Measurements from ENCODE around the gene COBLL1.

COBLL1 gene

DNA sequence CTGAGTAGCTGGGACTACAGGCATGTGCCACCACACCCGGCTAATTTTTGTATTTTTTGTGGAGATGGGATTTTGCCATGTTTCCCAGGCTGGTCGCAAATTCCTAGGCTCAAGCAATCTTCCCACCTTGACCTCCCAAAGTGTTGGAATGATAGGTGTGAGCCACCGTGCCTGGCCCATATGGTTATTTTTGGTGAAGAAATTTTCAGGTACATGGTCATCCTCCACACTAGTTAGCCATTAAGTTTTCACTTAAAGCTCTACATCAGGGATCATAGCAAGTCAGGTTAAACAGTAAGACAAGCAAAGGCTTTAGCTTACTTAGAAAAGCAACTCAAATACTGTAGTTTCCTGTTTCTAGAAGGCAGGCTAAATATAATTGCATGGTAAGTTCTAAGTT is 116.1 kb downstream of the COBLL1 start:
- no peak for DNase-seq
- Histone ChIP-seq H3K4me3 (ENCODE audit: low read depth in 1 of 2, low read length in 2 of 2) (no peak overlapping the region; a peak in 1 of 4 replicates), H3K9ac (ENCODE audit: low read depth, low read length) (no peak overlapping the region), H3K9me3 (ENCODE audit: insufficient read depth, low read length, severe bottlenecking) (no peaks in the 10 kb centered on the region), H3K4me1 (ENCODE audit: insufficient read depth, low read length) (no peaks in the 10 kb centered on the region), H3K36me3 (ENCODE audit: insufficient read depth, low read length) (no peaks in the 10 kb centered on the region), H3K4me2 (ENCODE audit: insufficient read depth, low read length) (no peak overlapping the region), H3K27me3 (ENCODE audit: insufficient read depth, low read length, poor library complexity) (no peaks in the 10 kb centered on the region), H3K79me2 (ENCODE audit: insufficient read depth, low read length) (no peaks in the 10 kb centered on the region), H4K20me1 (ENCODE audit: insufficient read depth, low read length) (no peaks in the 10 kb centered on the region), H3K27ac (ENCODE audit: low read length) (no peak overlapping the region), H2AFZ (ENCODE audit: low read depth, low read length) (no peak overlapping the region)
- ATAC-seq (ENCODE audit: insufficient read depth, low read depth), result no peak
- TF ChIP-seq, protein P1, sequence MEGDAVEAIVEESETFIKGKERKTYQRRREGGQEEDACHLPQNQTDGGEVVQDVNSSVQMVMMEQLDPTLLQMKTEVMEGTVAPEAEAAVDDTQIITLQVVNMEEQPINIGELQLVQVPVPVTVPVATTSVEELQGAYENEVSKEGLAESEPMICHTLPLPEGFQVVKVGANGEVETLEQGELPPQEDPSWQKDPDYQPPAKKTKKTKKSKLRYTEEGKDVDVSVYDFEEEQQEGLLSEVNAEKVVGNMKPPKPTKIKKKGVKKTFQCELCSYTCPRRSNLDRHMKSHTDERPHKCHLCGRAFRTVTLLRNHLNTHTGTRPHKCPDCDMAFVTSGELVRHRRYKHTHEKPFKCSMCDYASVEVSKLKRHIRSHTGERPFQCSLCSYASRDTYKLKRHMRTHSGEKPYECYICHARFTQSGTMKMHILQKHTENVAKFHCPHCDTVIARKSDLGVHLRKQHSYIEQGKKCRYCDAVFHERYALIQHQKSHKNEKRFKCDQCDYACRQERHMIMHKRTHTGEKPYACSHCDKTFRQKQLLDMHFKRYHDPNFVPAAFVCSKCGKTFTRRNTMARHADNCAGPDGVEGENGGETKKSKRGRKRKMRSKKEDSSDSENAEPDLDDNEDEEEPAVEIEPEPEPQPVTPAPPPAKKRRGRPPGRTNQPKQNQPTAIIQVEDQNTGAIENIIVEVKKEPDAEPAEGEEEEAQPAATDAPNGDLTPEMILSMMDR (IDR thresholded peaks at IDR 0.05; ENCODE audit: borderline replicate concordance, extremely low read depth, low read length, poor library complexity, severe bottlenecking), result no peak
- TF ChIP-seq EZH2 (IDR thresholded peaks at IDR 0.05; ENCODE audit: borderline replicate concordance, low read depth, low read length, severe bottlenecking), result no peak

DNA sequence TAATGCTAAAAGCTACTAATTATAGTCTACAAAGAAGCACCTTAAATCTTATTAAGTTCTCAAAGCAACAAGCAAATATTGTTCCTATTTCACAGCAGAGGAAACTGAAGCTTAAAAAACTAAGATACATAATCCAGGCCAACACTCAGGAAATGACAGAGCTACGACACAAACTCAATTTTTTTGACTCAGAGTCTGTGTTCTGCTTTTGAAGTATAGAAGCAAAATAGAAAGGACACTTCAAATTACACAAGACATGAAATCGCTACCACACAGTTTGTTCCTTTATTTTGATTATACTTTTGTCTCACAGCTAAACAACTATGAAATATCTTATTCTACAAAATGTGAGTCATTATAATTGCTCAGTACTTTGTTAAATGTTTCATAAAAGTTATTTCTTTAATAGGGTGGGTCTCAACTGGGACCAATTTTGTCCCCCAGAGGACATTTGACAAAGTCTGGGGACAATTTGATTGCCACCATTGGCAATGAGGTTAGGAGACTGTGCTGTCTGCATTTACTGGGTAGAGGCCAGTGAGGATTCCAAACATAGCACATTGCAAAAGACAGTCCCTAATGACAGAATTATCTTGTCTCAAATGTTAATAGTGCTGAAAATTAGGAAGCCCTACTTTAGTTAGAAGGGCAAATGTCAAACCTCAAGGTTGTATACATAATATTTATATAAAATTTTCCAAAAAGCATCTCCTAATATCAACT is 118.8 kb downstream of the COBLL1 start:
- DNase-seq (no peak), ATAC-seq (ENCODE audit: insufficient read depth, low read depth) (no peak)
- H3K4me2 ChIP-seq (ENCODE audit: insufficient read depth, low read length), result no peak overlapping the region
- H4K20me1 ChIP-seq (ENCODE audit: insufficient read depth, low read length), result no peaks in the 10 kb centered on the region
- no peaks in the 10 kb centered on the region for H3K27me3 ChIP-seq (ENCODE audit: insufficient read depth, low read length, poor library complexity)
- TF ChIP-seq, protein P1 (IDR thresholded peaks at IDR 0.05; ENCODE audit: borderline replicate concordance, extremely low read depth, low read length, poor library complexity, severe bottlenecking), result no peak
- no peak for TF ChIP-seq EZH2 (IDR thresholded peaks at IDR 0.05; ENCODE audit: borderline replicate concordance, low read depth, low read length, severe bottlenecking)
- no peak overlapping the region for H3K27ac ChIP-seq (ENCODE audit: low read length)
- H3K4me3 ChIP-seq (ENCODE audit: low read depth in 1 of 2, low read length in 2 of 2), result no peak overlapping the region
- H2AFZ ChIP-seq (ENCODE audit: low read depth, low read length), result no peak overlapping the region
- no peaks in the 10 kb centered on the region for H3K36me3 ChIP-seq (ENCODE audit: insufficient read depth, low read length)
- no peaks in the 10 kb centered on the region for H3K79me2 ChIP-seq (ENCODE audit: insufficient read depth, low read length)
- no peaks in the 10 kb centered on the region for H3K4me1 ChIP-seq (ENCODE audit: insufficient read depth, low read length)
- no peaks in the 10 kb centered on the region for H3K9me3 ChIP-seq (ENCODE audit: insufficient read depth, low read length, severe bottlenecking)
- H3K9ac ChIP-seq (ENCODE audit: low read depth, low read length), result no peak overlapping the region

DNA sequence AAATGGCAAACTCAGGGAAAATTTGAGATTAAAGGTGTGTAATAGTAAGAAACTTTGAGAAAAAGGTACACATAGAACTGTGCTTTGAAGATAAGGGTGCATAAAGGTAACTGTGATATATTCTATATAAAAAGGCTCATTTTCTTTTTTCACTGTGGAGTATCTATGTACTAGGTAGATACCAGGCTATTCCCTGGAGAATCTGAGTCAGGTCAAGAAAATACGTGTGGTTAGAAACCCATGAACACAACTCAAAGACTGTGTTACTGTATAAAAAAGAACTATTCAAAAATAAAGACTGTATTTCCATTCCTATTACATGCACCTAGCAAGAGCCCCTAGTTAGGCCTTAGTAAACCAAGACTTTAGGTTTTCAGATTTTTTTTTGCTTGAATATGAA is 120.2 kb downstream of the COBLL1 start:
- Histone ChIP-seq H4K20me1 (ENCODE audit: insufficient read depth, low read length) (no peaks in the 10 kb centered on the region), H3K4me2 (ENCODE audit: insufficient read depth, low read length) (no peak overlapping the region), H3K9ac (ENCODE audit: low read depth, low read length) (no peak overlapping the region), H3K4me3 (ENCODE audit: low read depth in 1 of 2, low read length in 2 of 2) (no peak overlapping the region), H3K36me3 (ENCODE audit: insufficient read depth, low read length) (no peaks in the 10 kb centered on the region), H3K27ac (ENCODE audit: low read length) (no peak overlapping the region), H3K4me1 (ENCODE audit: insufficient read depth, low read length) (no peaks in the 10 kb centered on the region), H3K79me2 (ENCODE audit: insufficient read depth, low read length) (no peaks in the 10 kb centered on the region), H3K9me3 (ENCODE audit: insufficient read depth, low read length, severe bottlenecking) (no peaks in the 10 kb centered on the region), H2AFZ (ENCODE audit: low read depth, low read length) (no peak overlapping the region), H3K27me3 (ENCODE audit: insufficient read depth, low read length, poor library complexity) (no peaks in the 10 kb centered on the region)
- TF ChIP-seq, protein P1 (IDR thresholded peaks at IDR 0.05; ENCODE audit: borderline replicate concordance, extremely low read depth, low read length, poor library complexity, severe bottlenecking), result no peak
- no peak for TF ChIP-seq EZH2 (IDR thresholded peaks at IDR 0.05; ENCODE audit: borderline replicate concordance, low read depth, low read length, severe bottlenecking)
- no peak for DNase-seq
- ATAC-seq (ENCODE audit: insufficient read depth, low read depth), result no peak

All from DND-41 (cell line).